Endothelial cell of umbilical vein (primary cell): ENCODE measurements around the gene ADAMTS12. TPM values are rescaled to one million over a fixed set of nuclear protein-coding genes. Genes with fewer than 3 reads are reported as not detected.

Experiments
- BruUV-seq: library from RNA; stranded (reverse); fragments of 400-500 nt; replicated peaks from 2 replicates; lab custom pipeline; 2021; lab: Mats Ljungman, UMichigan
- CTCF ChIA-PET: fragments of 300-600, 350-600 bp; sonication (Branson Sonifier 250); formaldehyde crosslinking; loops from one replicate; lab custom pipeline; 2021; ENCODE audit warnings: antibody characterized with exemption, inconsistent platforms; lab: Charles Lee
- POLR2A ChIA-PET: fragments of 300-600, 350-600 bp; sonication (Branson Sonifier 250); formaldehyde crosslinking; loops from one replicate; lab custom pipeline; 2021; ENCODE audit warnings: antibody characterized with exemption, inconsistent platforms; lab: Charles Lee
- DNase-seq: peaks from one replicate; pipeline ENCODE4 v3.0.0-alpha.2; 2011; ENCODE audit warnings: low read depth, low spot score
- FAIRE-seq: peaks from 2 replicates; lab custom pipeline; 2011; peaks lifted over from hg19 to GRCh38; lab: Jason Lieb, UNC
- H2AFZ ChIP-seq: 2 replicates; pipeline ENCODE4 v1.6.0; 2012; ENCODE audit warnings: low read depth, low read length, control low read depth, inconsistent platforms
- H3K27ac ChIP-seq: 2 replicates; pipeline ENCODE4 v1.5.1; 2011; ENCODE audit warnings: low read depth, mild to moderate bottlenecking, control low read depth, low read length, moderate library complexity; ENCODE audit not compliant: insufficient read depth
- H3K27me3 ChIP-seq, 2 experiments: 2 replicates each; pipeline versions ENCODE4 v1.6.0 to v1.6.1; 2011; ENCODE audit warnings: low read length in 2 of 2, mixed read lengths in 1 of 2; ENCODE audit not compliant: control insufficient read depth in 2 of 2, insufficient read depth in 2 of 2
- H3K36me3 ChIP-seq, 2 experiments: 2 replicates in 1 of 2; 3 replicates in 1 of 2; pipeline ENCODE4 v1.5.1; 2011; ENCODE audit warnings: low read length in 2 of 2, mild to moderate bottlenecking in 1 of 2, moderate library complexity in 1 of 2; ENCODE audit not compliant: control insufficient read depth in 2 of 2, insufficient read depth in 2 of 2; ENCODE audit errors: extremely low read depth in 1 of 2
- H3K4me1 ChIP-seq: 3 replicates; pipeline ENCODE4 v1.5.1; 2011; ENCODE audit warnings: mild to moderate bottlenecking, low read length; ENCODE audit not compliant: control insufficient read depth, insufficient read depth; ENCODE audit errors: extremely low read depth
- H3K4me2 ChIP-seq: 2 replicates; pipeline ENCODE4 v1.6.1; 2011; ENCODE audit warnings: low read length, control low read depth, mixed read lengths; ENCODE audit not compliant: insufficient read depth
- H3K4me3 ChIP-seq, 3 experiments: fragments of 200-600 bp in 1 of 3; sonication (generic), shearing (Covaris generic) in 1 of 3; replicated peaks in 1 of 3; 2 replicates each; pipeline ENCODE4 v1.5.1; 2011 to 2016; ENCODE audit warnings: control low read depth in 3 of 3, low read length in 3 of 3, mild to moderate bottlenecking in 2 of 3, inconsistent platforms in 1 of 3, low read depth in 1 of 3, moderate library complexity in 1 of 3; ENCODE audit not compliant: insufficient read depth in 1 of 3
- H3K79me2 ChIP-seq: 2 replicates; pipeline ENCODE4 v1.6.0; 2012; ENCODE audit warnings: low read length, inconsistent platforms; ENCODE audit not compliant: control insufficient read depth, insufficient read depth
- H3K9ac ChIP-seq: replicated peaks from 2 replicates; pipeline ENCODE3; 2011; ENCODE audit warnings: low read length, control low read depth; ENCODE audit not compliant: insufficient read depth; ENCODE audit errors: extremely low read depth
- H3K9me1 ChIP-seq: replicated peaks from 3 replicates; pipeline ENCODE4 v1.6.0; 2011; ENCODE audit warnings: mild to moderate bottlenecking, low read length; ENCODE audit not compliant: control insufficient read depth, insufficient read depth; ENCODE audit errors: extremely low read depth
- H3K9me3 ChIP-seq: replicated peaks from 2 replicates; pipeline ENCODE4 v1.5.1; 2012; ENCODE audit warnings: low read length, inconsistent platforms; ENCODE audit not compliant: control insufficient read depth, insufficient read depth
- H4K20me1 ChIP-seq: replicated peaks from 2 replicates; pipeline ENCODE3; 2011; ENCODE audit warnings: mild to moderate bottlenecking, low read length; ENCODE audit not compliant: control insufficient read depth, insufficient read depth; ENCODE audit errors: extremely low read depth
- CTCF ChIP-seq, 2 donors: IDR thresholded peaks; 1 replicate in 1 of 2; 2 replicates in 1 of 2; pipeline ENCODE4 v1.5.1; 2011; ENCODE audit warnings: low read length in 2 of 2, mild to moderate bottlenecking in 2 of 2, moderate library complexity in 2 of 2, control low read depth in 1 of 2, inconsistent platforms in 1 of 2, low read depth in 1 of 2; ENCODE audit not compliant: insufficient read depth in 1 of 2; ENCODE audit errors: extremely low read depth in 1 of 2
- EZH2 ChIP-seq: IDR thresholded peaks from 2 replicates; pipeline ENCODE4 v1.6.1; 2012; ENCODE audit warnings: borderline replicate concordance, low read depth, mild to moderate bottlenecking, moderate library complexity, low read length, inconsistent platforms; ENCODE audit not compliant: severe bottlenecking
- FOS ChIP-seq: IDR thresholded peaks from 2 replicates; pipeline ENCODE4 v1.6.1; 2011; ENCODE audit warnings: mild to moderate bottlenecking, low read length, moderate library complexity, borderline replicate concordance; ENCODE audit not compliant: insufficient read depth
- GATA2 ChIP-seq: IDR thresholded peaks from 2 replicates; pipeline ENCODE4 v1.7.0; 2011; ENCODE audit warnings: low read depth, mild to moderate bottlenecking, moderate library complexity, mixed read lengths, low read length; ENCODE audit not compliant: insufficient read length, insufficient read depth
- JUN ChIP-seq: IDR thresholded peaks from 2 replicates; pipeline ENCODE4 v1.6.1; 2011; ENCODE audit warnings: borderline replicate concordance, low read depth; ENCODE audit not compliant: insufficient read length, insufficient read depth
- MAX ChIP-seq: IDR thresholded peaks from 2 replicates; pipeline ENCODE4 v1.6.1; 2011; ENCODE audit not compliant: insufficient read depth, insufficient read length
- MYC ChIP-seq: IDR thresholded peaks from one replicate; pipeline ENCODE4 v1.6.1; 2011; ENCODE audit warnings: mild to moderate bottlenecking, low read depth, low read length
- POLR2A ChIP-seq: IDR thresholded peaks from 2 replicates; pipeline ENCODE4 v1.6.1; 2012; ENCODE audit warnings: low read depth, mild to moderate bottlenecking, control low read depth, low read length
- POLR2AphosphoS5 ChIP-seq: IDR thresholded peaks from 2 replicates; pipeline ENCODE4 v1.6.1; 2012; ENCODE audit warnings: low read depth, mild to moderate bottlenecking, control low read depth, low read length, moderate library complexity; ENCODE audit not compliant: insufficient read depth
- dilution Hi-C: fragments of 300-500 bp; cut with MboI; formaldehyde crosslinking; loops from one replicate; pipeline ENCODE4 v1.15.0; 2019; ENCODE audit warnings: low sequenced_read_pairs; ENCODE audit not compliant: extremely low pct_ligation_motif_present
- intact Hi-C: fragments of 100-400 bp; cut with micrococcal nuclease; formaldehyde crosslinking; loops from one replicate; pipeline ENCODE4 v1.10.0; 2022
- polyA plus RNA-seq, 4 experiments: library from polyadenylated mRNA; depleted of rRNA in 3 of 4; stranded (reverse) in 3 of 4; unstranded in 1 of 4; fragments of >200 nt; gene quantifications; 2 replicates each; pipeline versions ENCODE4 v1.2.1 to v1.2.3, GENCODE V29; 2011 to 2012; ENCODE audit warnings: missing spikeins in 1 of 4
- total RNA-seq: library from RNA; stranded (reverse); gene quantifications from 2 replicates; pipeline ENCODE4 v1.2.3, GENCODE V29; 2021

Gene ADAMTS12
- total and polyA plus RNA-seq, 2 donors (not counting 3 experiments of a cell fraction or from before 2014, with no cell fraction given), result 0.88 TPM; not detected in 1

- H2AFZ ChIP-seq, result no peak overlapping the region
- H3K36me3 ChIP-seq, result no peaks in the 10 kb centered on the region
- no peak overlapping the region for H3K4me2 ChIP-seq
- no peaks in the 10 kb centered on the region for H4K20me1 ChIP-seq
- dilution Hi-C loops, result no loop called here
- H3K4me3 ChIP-seq, result no peak overlapping the region
- H3K9me1 ChIP-seq, result no peaks in the 10 kb centered on the region
- no peaks in the 10 kb centered on the region for H3K79me2 ChIP-seq
- no peaks in the 10 kb centered on the region for H3K9me3 ChIP-seq
- FAIRE-seq, result no peak
- H3K27ac ChIP-seq, result no peak overlapping the region
- BruUV-seq, result no TSS peak
- no peak overlapping the region for H3K9ac ChIP-seq
- DNase-seq, result no peak
- POLR2A ChIA-PET, result no interaction called here
- CTCF ChIA-PET, result interaction anchor here (0.9 kb wide), 1 partner anchor 69 kb away, joined by 3 read pairs; no protein-coding TSS in a partner anchor
- intact Hi-C loops, result loop anchor here (1.0 kb wide), 1 partner anchor 17 kb away; no protein-coding TSS in a partner anchor
- TF ChIP-seq MAX (no peak), POLR2A (no peak), FOS (no peak), EZH2 (no peak), JUN (no peak), GATA2 (no peak), CTCF (IDR thresholded peaks at IDR 0.05; ENCODE audit: extremely low read depth in 1 of 2, insufficient read depth in 1 of 2, low read depth in 1 of 2, low read length in 2 of 2) (no peak), POLR2AphosphoS5 (no peak), MYC (no peak)
- no peaks in the 10 kb centered on the region for H3K4me1 ChIP-seq
- no peaks in the 10 kb centered on the region for H3K27me3 ChIP-seq
Measured at GRCh38 chr5:33657804-33658440, 233.9 kb downstream of the ADAMTS12 start.
